Ascending aorta (tissue), 2 donors: ENCODE data around the gene AMZ2. TPM values are rescaled to one million over a fixed set of nuclear protein-coding genes. Genes with fewer than 3 reads are reported as not detected.
"Not testable (repeated sequence)": the region's sequence is repeated elsewhere in the genome, so short reads cannot be mapped to it uniquely, and the experiment has no call there.

Experiments
- DNase-seq, 2 donors: peaks; one replicate each; pipeline ENCODE4 v3.0.0-alpha.2; 2019; ENCODE audit warnings: low spot score in 2 of 2
- H3K27ac ChIP-seq, 2 donors: fragments of 200-600 bp; sonication (generic); one replicate each; pipeline ENCODE4 v1.5.1; 2016 to 2017; ENCODE audit warnings: mild to moderate bottlenecking in 1 of 2
- H3K27me3 ChIP-seq: fragments of 200-600 bp; sonication (generic); one replicate; pipeline ENCODE4 v1.5.1; 2017
- H3K36me3 ChIP-seq, 2 donors: fragments of 200-600 bp; sonication (generic); one replicate each; pipeline ENCODE4 v1.5.1; 2016
- H3K4me1 ChIP-seq, 2 donors: fragments of 200-600 bp; sonication (generic); one replicate each; pipeline ENCODE4 v1.5.1; 2016 to 2017; ENCODE audit warnings: mild to moderate bottlenecking in 1 of 2
- H3K4me3 ChIP-seq, 2 donors: fragments of 200-600 bp; sonication (generic); one replicate each; pipeline ENCODE4 v1.5.1; 2016 to 2017; ENCODE audit warnings: mild to moderate bottlenecking in 1 of 2
- H3K9me3 ChIP-seq, 2 donors: fragments of 200-600 bp; sonication (generic); one replicate each; pipeline ENCODE4 v1.5.1; 2016
- intact Hi-C: fragments of 100-400 bp; cut with DNase I; formaldehyde crosslinking; loops from one replicate; pipeline ENCODE4 v1.15.1; 2023
- total RNA-seq: library from RNA; depleted of rRNA; stranded (reverse); fragments of >200 nt; gene quantifications from one replicate; pipeline ENCODE4 v1.1.0, GENCODE V29; 2016
- TF ChIP-seq, protein P1 (sequence below), 3 experiments: fragments of 200-600 bp in 2 of 3; fragments of 450-650 bp in 1 of 3; sonication (generic) in 2 of 3; IDR thresholded peaks; one replicate each; pipeline ENCODE4 v1.5.1; 2016 to 2019; ENCODE audit warnings: antibody characterized with exemption in 3 of 3, mild to moderate bottlenecking in 1 of 3, moderate library complexity in 1 of 3

Gene AMZ2
- total RNA-seq, 1 donor from 2014 or later: 41.6 TPM

DNA sequence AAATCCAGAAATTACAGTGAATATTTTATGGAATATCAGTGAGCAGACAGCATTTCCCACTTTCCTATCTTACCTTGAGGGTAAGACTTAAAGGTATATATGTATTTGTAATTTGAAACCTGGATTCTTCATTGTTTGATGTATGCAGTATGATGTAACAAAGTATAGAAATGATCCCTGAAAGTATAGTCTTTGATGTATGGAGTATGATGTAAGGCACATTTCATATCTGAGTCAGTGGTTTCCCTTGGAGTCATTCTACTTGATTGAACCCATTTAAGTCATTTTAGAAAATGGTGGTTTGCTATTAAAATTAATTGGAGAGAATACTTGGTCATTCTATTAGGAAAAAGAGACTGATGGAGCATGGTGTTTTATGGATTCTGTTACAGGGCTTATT is 10.1 kb downstream of the AMZ2 start:
- H3K4me3 ChIP-seq: no peak overlapping the region
- peak overlapping the region in 1 of 2 donors; percentile 78 for H3K27ac ChIP-seq
- peaks cover 0 to 5% of the 10 kb centered on the region in 2 donors for H3K4me1 ChIP-seq
- peaks cover 16 to 28% of the 10 kb centered on the region in 2 donors for H3K36me3 ChIP-seq
- TF ChIP-seq, protein P1, sequence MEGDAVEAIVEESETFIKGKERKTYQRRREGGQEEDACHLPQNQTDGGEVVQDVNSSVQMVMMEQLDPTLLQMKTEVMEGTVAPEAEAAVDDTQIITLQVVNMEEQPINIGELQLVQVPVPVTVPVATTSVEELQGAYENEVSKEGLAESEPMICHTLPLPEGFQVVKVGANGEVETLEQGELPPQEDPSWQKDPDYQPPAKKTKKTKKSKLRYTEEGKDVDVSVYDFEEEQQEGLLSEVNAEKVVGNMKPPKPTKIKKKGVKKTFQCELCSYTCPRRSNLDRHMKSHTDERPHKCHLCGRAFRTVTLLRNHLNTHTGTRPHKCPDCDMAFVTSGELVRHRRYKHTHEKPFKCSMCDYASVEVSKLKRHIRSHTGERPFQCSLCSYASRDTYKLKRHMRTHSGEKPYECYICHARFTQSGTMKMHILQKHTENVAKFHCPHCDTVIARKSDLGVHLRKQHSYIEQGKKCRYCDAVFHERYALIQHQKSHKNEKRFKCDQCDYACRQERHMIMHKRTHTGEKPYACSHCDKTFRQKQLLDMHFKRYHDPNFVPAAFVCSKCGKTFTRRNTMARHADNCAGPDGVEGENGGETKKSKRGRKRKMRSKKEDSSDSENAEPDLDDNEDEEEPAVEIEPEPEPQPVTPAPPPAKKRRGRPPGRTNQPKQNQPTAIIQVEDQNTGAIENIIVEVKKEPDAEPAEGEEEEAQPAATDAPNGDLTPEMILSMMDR (IDR thresholded peaks at IDR 0.05): no peak
- no peaks in the 10 kb centered on the region for H3K27me3 ChIP-seq
- DNase-seq: no peak
- H3K9me3 ChIP-seq: no peaks in the 10 kb centered on the region
- intact Hi-C loops: no loop called here

DNA sequence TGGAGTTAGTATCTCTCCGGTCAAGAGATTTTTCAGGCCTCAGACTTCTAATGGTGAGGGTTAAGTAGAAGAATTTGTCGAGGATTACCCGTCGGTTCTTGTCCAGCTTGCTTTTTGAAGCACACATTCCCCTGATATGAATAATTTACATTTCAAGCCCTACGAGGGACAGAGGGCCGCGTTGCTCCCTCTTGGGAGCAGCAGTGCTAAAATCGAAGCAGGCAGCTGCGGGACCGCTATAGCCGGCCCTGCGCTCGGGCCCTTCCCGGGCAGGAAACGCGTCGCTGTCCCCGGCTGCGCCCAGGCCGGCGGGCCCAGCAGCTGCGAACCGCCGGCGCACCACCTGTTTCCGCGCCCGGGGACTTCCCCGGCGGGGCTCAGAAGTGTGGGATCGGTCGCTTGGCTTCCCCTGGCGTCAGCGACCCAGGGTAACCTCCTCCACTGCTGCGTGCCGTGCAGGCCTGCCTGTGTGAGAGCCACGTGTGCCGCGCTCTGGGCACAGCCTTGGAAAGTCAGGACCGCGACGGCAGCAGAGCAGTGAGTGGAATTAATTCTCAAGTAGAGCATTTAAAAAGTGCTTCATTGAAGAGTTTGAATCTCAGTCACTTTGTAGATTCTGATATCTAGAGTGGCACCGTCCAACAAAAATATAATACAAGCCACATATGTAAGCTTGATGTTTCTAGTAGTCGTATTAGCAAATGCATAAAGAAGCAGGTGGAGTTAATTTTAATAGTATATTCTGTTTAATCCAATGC is 11.2 kb downstream of the AMZ2 start:
- H3K9me3 ChIP-seq, H3K4me1 ChIP-seq, H3K27me3 ChIP-seq, intact Hi-C loops: not testable (repeated sequence)
- peak in 1 of 2 donors; percentile 55 for DNase-seq
- Histone ChIP-seq H3K27ac (peak overlapping the region; percentile 11 to 78), H3K36me3 (peaks cover 11 to 24% of the 10 kb centered on the region in 2 donors), H3K4me3 (peak overlapping the region; percentile 21 to 55)

- H3K27me3 ChIP-seq, DNase-seq, intact Hi-C loops, H3K9me3 ChIP-seq, H3K4me1 ChIP-seq: not testable (repeated sequence)
- H3K4me3 ChIP-seq: peak overlapping the region in 1 of 2 donors; percentile 55
- peak overlapping the region; percentile 11 to 78 for H3K27ac ChIP-seq
- H3K36me3 ChIP-seq: peaks cover 8 to 19% of the 10 kb centered on the region in 2 donors
Observed at GRCh38 chr17:68259648-68259951, 11.8 kb downstream of the AMZ2 start.

DNA sequence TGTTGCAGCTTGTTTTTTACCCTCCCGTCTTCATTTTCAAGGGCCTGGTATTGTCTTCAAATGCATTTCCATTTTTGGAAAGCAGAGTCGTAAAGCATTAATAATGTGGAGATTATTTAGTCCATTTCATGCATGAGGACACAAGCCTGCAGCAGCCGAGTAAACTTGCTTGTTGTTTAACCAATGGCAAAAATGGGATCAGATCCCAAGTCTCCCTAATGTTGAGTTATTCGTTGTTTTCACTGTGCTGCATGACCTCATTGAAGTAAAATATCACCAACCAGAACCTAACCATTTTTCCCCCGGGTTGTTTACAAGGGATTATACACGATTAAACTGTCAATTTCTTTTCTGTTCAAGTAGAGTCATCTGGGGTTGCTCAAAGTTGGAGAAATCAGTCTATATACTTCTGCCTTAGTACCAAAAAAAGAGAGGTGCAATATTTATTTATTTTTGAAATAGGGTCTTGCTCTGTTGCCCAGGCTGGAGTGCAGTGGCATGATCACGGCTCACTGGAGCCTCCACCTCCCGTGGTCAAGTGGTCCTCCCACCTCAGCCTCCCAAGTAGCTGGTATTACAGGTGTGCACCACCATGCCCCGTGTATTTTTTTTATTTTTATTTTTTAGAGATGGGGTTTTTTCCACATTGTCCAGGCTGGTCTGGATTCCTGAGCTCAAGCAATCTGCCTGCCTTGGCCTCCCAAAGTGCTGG is 12.4 kb downstream of the AMZ2 start:
- H3K4me1 ChIP-seq: peaks cover 0 to 5% of the 10 kb centered on the region in 2 donors
- H3K36me3 ChIP-seq: peaks cover 5 to 13% of the 10 kb centered on the region in 2 donors
- H3K27ac ChIP-seq: no peak overlapping the region
- H3K27me3 ChIP-seq: no peaks in the 10 kb centered on the region
- no peak for DNase-seq
- intact Hi-C loops: loop anchor here (5.0 kb wide), 2 partner anchors 137 to 502 kb away; no protein-coding TSS in a partner anchor
- TF ChIP-seq, protein P1 (IDR thresholded peaks at IDR 0.05): no peak
- no peaks in the 10 kb centered on the region for H3K9me3 ChIP-seq
- H3K4me3 ChIP-seq: no peak overlapping the region

GRCh38 chr17:68262467-68262866 is 14.6 kb downstream of the AMZ2 start:
- not testable (repeated sequence) for DNase-seq, H3K27me3 ChIP-seq, H3K4me3 ChIP-seq, H3K9me3 ChIP-seq, H3K36me3 ChIP-seq, H3K4me1 ChIP-seq
- intact Hi-C loops: loop anchor here (2.0 to 5.0 kb wide), 3 partner anchors 135 to 500 kb away; no protein-coding TSS in a partner anchor
- peak overlapping the region in 1 of 2 donors; percentile 40 for H3K27ac ChIP-seq

GRCh38 chr17:68263101-68263681 is 15.3 kb downstream of the AMZ2 start:
- not testable (repeated sequence) for DNase-seq, H3K36me3 ChIP-seq, H3K4me1 ChIP-seq, H3K4me3 ChIP-seq, H3K27ac ChIP-seq, H3K27me3 ChIP-seq, H3K9me3 ChIP-seq
- intact Hi-C loops: loop anchor here (1.0 to 5.0 kb wide), 4 partner anchors 134 to 499 kb away; no protein-coding TSS in a partner anchor
- TF ChIP-seq, protein P1 (IDR thresholded peaks at IDR 0.05): peak; percentile 46 to 60 (median 47)

- H3K4me1 ChIP-seq, DNase-seq, H3K36me3 ChIP-seq, H3K27me3 ChIP-seq, H3K4me3 ChIP-seq, H3K9me3 ChIP-seq, H3K27ac ChIP-seq, intact Hi-C loops: not testable (repeated sequence)
Observed at GRCh38 chr17:68265833-68266232, 18.0 kb downstream of the AMZ2 start.
